ENCODE results near the gene ALDH1A3.

ALDH1A3 gene

GRCh38 chr15:100925480-100925879 is 45.8 kb downstream of the ALDH1A3 start:
- no peaks in the 10 kb centered on the region for H3K27me3 ChIP-seq (ENCODE audit: insufficient read depth, poor library complexity, severe bottlenecking)
- no peak overlapping the region for H3K4me3 ChIP-seq (replicated peaks; ENCODE audit: insufficient read depth, low read length)
- TF ChIP-seq CTCF (IDR thresholded peaks at IDR 0.05; ENCODE audit: insufficient read depth, low read length) (no peak), POLR2AphosphoS5 (IDR thresholded peaks at IDR 0.05; ENCODE audit: low read depth) (no peak), GABPA (IDR thresholded peaks at IDR 0.05; ENCODE audit: low read depth) (no peak), SPI1 (IDR thresholded peaks at IDR 0.05; ENCODE audit: borderline replicate concordance, low read depth) (no peak)
- TF ChIP-seq, protein P1, sequence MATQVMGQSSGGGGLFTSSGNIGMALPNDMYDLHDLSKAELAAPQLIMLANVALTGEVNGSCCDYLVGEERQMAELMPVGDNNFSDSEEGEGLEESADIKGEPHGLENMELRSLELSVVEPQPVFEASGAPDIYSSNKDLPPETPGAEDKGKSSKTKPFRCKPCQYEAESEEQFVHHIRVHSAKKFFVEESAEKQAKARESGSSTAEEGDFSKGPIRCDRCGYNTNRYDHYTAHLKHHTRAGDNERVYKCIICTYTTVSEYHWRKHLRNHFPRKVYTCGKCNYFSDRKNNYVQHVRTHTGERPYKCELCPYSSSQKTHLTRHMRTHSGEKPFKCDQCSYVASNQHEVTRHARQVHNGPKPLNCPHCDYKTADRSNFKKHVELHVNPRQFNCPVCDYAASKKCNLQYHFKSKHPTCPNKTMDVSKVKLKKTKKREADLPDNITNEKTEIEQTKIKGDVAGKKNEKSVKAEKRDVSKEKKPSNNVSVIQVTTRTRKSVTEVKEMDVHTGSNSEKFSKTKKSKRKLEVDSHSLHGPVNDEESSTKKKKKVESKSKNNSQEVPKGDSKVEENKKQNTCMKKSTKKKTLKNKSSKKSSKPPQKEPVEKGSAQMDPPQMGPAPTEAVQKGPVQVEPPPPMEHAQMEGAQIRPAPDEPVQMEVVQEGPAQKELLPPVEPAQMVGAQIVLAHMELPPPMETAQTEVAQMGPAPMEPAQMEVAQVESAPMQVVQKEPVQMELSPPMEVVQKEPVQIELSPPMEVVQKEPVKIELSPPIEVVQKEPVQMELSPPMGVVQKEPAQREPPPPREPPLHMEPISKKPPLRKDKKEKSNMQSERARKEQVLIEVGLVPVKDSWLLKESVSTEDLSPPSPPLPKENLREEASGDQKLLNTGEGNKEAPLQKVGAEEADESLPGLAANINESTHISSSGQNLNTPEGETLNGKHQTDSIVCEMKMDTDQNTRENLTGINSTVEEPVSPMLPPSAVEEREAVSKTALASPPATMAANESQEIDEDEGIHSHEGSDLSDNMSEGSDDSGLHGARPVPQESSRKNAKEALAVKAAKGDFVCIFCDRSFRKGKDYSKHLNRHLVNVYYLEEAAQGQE (IDR thresholded peaks at IDR 0.05; ENCODE audit: insufficient replicate concordance, low read depth) = no peak
- no peak overlapping the region for H3K27ac ChIP-seq (replicated peaks)
- no peak for DNase-seq (ENCODE audit: low read depth in 1 of 2, low spot score in 1 of 2)

GRCh38 chr15:100926258-100926657 is 46.6 kb downstream of the ALDH1A3 start:
- H3K27ac ChIP-seq (replicated peaks) = no peak overlapping the region
- DNase-seq (ENCODE audit: low read depth in 1 of 2, low spot score in 1 of 2) = no peak
- no peaks in the 10 kb centered on the region for H3K27me3 ChIP-seq (ENCODE audit: insufficient read depth, poor library complexity, severe bottlenecking)
- TF ChIP-seq GABPA (IDR thresholded peaks at IDR 0.05; ENCODE audit: low read depth) (no peak), POLR2AphosphoS5 (IDR thresholded peaks at IDR 0.05; ENCODE audit: low read depth) (no peak), CTCF (IDR thresholded peaks at IDR 0.05; ENCODE audit: insufficient read depth, low read length) (no peak), SPI1 (IDR thresholded peaks at IDR 0.05; ENCODE audit: borderline replicate concordance, low read depth) (no peak)
- TF ChIP-seq, protein P1 (IDR thresholded peaks at IDR 0.05; ENCODE audit: insufficient replicate concordance, low read depth) = no peak
- no peak overlapping the region for H3K4me3 ChIP-seq (replicated peaks; ENCODE audit: insufficient read depth, low read length)

DNA sequence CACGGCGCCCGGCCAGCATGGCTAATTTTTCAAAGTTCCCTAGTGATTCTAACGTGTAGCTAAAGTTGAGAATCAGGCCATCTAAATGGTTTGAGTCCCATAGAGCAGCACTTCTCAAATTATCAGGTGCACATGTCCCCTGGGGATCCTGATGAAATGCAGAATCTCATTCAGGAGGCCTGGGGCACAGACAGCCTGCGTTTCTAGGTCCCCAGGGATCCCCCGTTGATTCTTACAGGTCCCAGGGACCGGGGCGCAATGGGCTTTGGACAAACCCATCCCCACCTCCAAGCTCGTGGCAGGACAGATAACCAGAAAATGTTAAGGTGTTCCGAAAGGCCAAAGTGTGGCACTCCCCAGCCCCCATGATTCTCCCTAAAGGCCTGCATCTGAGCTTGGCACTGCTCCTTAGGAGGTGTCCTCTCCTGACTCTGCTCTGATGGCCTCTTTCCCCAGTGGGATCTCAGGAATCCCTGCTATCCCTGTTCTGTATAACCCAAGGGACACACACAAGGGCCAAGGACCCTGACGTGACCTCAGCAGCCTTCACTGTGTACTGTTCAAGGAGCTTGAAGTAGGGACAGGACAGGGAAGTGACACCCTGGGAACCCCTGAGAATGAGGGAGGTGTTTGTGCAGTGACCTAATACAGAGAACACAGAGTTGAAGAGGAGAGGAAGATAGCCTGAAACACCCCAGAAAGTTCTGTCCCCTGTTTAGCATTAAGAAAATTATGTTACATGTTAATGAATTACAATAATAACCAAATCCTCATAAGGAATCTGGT is 47.5 kb downstream of the ALDH1A3 start:
- Histone ChIP-seq H3K27ac (replicated peaks) (no peak overlapping the region), H3K27me3 (ENCODE audit: insufficient read depth, poor library complexity, severe bottlenecking) (no peaks in the 10 kb centered on the region), H3K4me3 (replicated peaks; ENCODE audit: insufficient read depth, low read length) (no peak overlapping the region)
- DNase-seq (ENCODE audit: low read depth in 1 of 2, low spot score in 1 of 2) = no peak
- no peak for TF ChIP-seq POLR2AphosphoS5 (IDR thresholded peaks at IDR 0.05; ENCODE audit: low read depth)
- no peak for TF ChIP-seq GABPA (IDR thresholded peaks at IDR 0.05; ENCODE audit: low read depth)
- no peak for TF ChIP-seq CTCF (IDR thresholded peaks at IDR 0.05; ENCODE audit: insufficient read depth, low read length)
- TF ChIP-seq, protein P1 (IDR thresholded peaks at IDR 0.05; ENCODE audit: insufficient replicate concordance, low read depth) = no peak
- TF ChIP-seq SPI1 (IDR thresholded peaks at IDR 0.05; ENCODE audit: borderline replicate concordance, low read depth) = no peak

Measured in HL-60 (cell line).